SK-N-SH (cell line): Measurements from ENCODE around the gene RETREG2. TPM values are rescaled to one million over a fixed set of nuclear protein-coding genes. Genes with fewer than 3 reads are reported as not detected.

ENCODE experiments used
- CTCF ChIA-PET: fragments of 300-600, 350-600 bp; formaldehyde crosslinking; extraction: SDS; loops from one replicate; lab custom pipeline; 2021; lab: Yijun Ruan, JAX
- POLR2A ChIA-PET: fragments of 350-600 bp; sonication (Branson Sonifier 250); formaldehyde crosslinking; extraction: SDS; loops from one replicate; lab custom pipeline; 2020; ENCODE audit warnings: antibody characterized with exemption, inconsistent platforms; lab: Yijun Ruan, JAX
- DNase-seq: peaks from one replicate; pipeline ENCODE4 v3.0.0; 2012
- H2AFZ ChIP-seq: fragments of 200-600 bp; sonication (generic); 2 replicates; pipeline ENCODE4 v1.8.1; 2016; ENCODE audit warnings: antibody characterized with exemption, mild to moderate bottlenecking, low read depth
- H3F3A ChIP-seq: fragments of 200-600 bp; sonication (generic); replicated peaks from 2 replicates; pipeline ENCODE3; 2016; ENCODE audit warnings: antibody characterized with exemption, mild to moderate bottlenecking; ENCODE audit not compliant: insufficient read depth
- H3K27ac ChIP-seq, 2 experiments: fragments of 200-500 bp in 1 of 2; fragments of 200-600 bp in 1 of 2; sonication (Bioruptor generic) in 1 of 2; sonication (generic), shearing (Covaris generic) in 1 of 2; 2 replicates each; pipeline versions ENCODE4 v1.5.1 to v1.6.1; 2014 to 2016; ENCODE audit warnings: low read depth in 2 of 2, inconsistent platforms in 1 of 2, low read length in 1 of 2, mild to moderate bottlenecking in 1 of 2, mixed read lengths in 1 of 2
- H3K27me3 ChIP-seq: fragments of 200-600 bp; sonication (generic), shearing (Covaris generic); 2 replicates; pipeline ENCODE4 v1.6.1; 2016; ENCODE audit warnings: mixed run types; ENCODE audit not compliant: insufficient read depth
- H3K36me3 ChIP-seq, 2 experiments: fragments of 200-500 bp in 1 of 2; fragments of 200-600 bp in 1 of 2; sonication (Bioruptor generic) in 1 of 2; sonication (generic) in 1 of 2; replicated peaks in 1 of 2; 2 replicates each; pipeline versions ENCODE3 to v1.5.1; 2014 to 2016; ENCODE audit warnings: low read length in 1 of 2, mild to moderate bottlenecking in 1 of 2; ENCODE audit not compliant: insufficient read depth in 2 of 2, control insufficient read depth in 1 of 2
- H3K4me1 ChIP-seq, 2 experiments: fragments of 200-500 bp in 1 of 2; fragments of 200-600 bp in 1 of 2; sonication (Bioruptor generic) in 1 of 2; sonication (generic), shearing (Covaris generic) in 1 of 2; 2 replicates each; pipeline versions ENCODE4 v1.5.1 to v1.6.1; 2014 to 2016; ENCODE audit warnings: low read depth in 1 of 2, low read length in 1 of 2, mixed run types in 1 of 2; ENCODE audit not compliant: insufficient read depth in 2 of 2, control insufficient read depth in 1 of 2
- H3K4me2 ChIP-seq: fragments of 200-600 bp; sonication (generic), shearing (Covaris generic); 2 replicates; pipeline ENCODE4 v1.6.1; 2017; ENCODE audit warnings: mixed run types
- H3K4me3 ChIP-seq, 2 experiments: fragments of 200-500 bp in 1 of 2; fragments of 200-600 bp in 1 of 2; sonication (Bioruptor generic) in 1 of 2; sonication (generic), shearing (Covaris generic) in 1 of 2; 2 replicates each; pipeline versions ENCODE4 v1.5.1 to v1.8.1; 2014 to 2016; ENCODE audit warnings: low read depth in 2 of 2, inconsistent platforms in 1 of 2, low read length in 1 of 2, mild to moderate bottlenecking in 1 of 2, mixed read lengths in 1 of 2, moderate library complexity in 1 of 2
- H3K79me2 ChIP-seq: fragments of 200-600 bp; sonication (generic); 2 replicates; pipeline ENCODE4 v1.8.1; 2017; ENCODE audit warnings: mild to moderate bottlenecking; ENCODE audit not compliant: insufficient read depth
- H3K9ac ChIP-seq: fragments of 200-600 bp; sonication (generic); 2 replicates; pipeline ENCODE4 v1.6.1; 2017; ENCODE audit warnings: mixed run types
- H3K9me2 ChIP-seq: fragments of 200-600 bp; sonication (generic); 2 replicates; pipeline ENCODE4 v1.6.1; 2017; ENCODE audit warnings: mixed run types
- H3K9me3 ChIP-seq: fragments of 200-600 bp; sonication (generic); 2 replicates; pipeline ENCODE4 v1.6.1; 2017; ENCODE audit warnings: mixed run types, mild to moderate bottlenecking, moderate library complexity
- H4K20me1 ChIP-seq: fragments of 200-600 bp; sonication (generic); 2 replicates; pipeline ENCODE4 v1.6.1; 2017; ENCODE audit warnings: mild to moderate bottlenecking, mixed run types; ENCODE audit not compliant: insufficient read depth
- CTCF ChIP-seq: fragments of 200-600 bp; sonication (generic); IDR thresholded peaks from 2 replicates; pipeline ENCODE4 v1.6.1; 2017; ENCODE audit warnings: antibody characterized with exemption, mild to moderate bottlenecking, moderate library complexity
- EP300 ChIP-seq, 2 experiments: IDR thresholded peaks; 2 replicates each; pipeline versions ENCODE4 v1.4.0 to v1.6.1; 2012; ENCODE audit warnings: borderline replicate concordance in 1 of 2, low read depth in 1 of 2, low read length in 1 of 2
- FOSL2 ChIP-seq: IDR thresholded peaks from 2 replicates; pipeline ENCODE4 v1.4.0; 2012; ENCODE audit warnings: low read depth, mild to moderate bottlenecking, moderate library complexity, borderline replicate concordance
- FOXM1 ChIP-seq: IDR thresholded peaks from 2 replicates; pipeline ENCODE4 v1.4.0; 2012; ENCODE audit warnings: low read depth, mild to moderate bottlenecking
- IRF3 ChIP-seq: fragments of 150-350 bp; IDR thresholded peaks from 2 replicates; pipeline ENCODE4 v1.6.1; 2016; ENCODE audit warnings: mild to moderate bottlenecking, low read depth, low read length
- MEF2A ChIP-seq: IDR thresholded peaks from 2 replicates; pipeline ENCODE4 v1.4.0; 2012; ENCODE audit warnings: low read depth, borderline replicate concordance
- MXI1 ChIP-seq: IDR thresholded peaks from 2 replicates; pipeline ENCODE4 v1.6.1; 2012; ENCODE audit warnings: mild to moderate bottlenecking, low read depth, low read length, improper control_type of control experiment
- NRF1 ChIP-seq: IDR thresholded peaks from 2 replicates; pipeline ENCODE4 v1.6.1; 2012; ENCODE audit warnings: low read depth, mild to moderate bottlenecking, low read length
- RCOR1 ChIP-seq: fragments of 150-350 bp; IDR thresholded peaks from 2 replicates; pipeline ENCODE4 v1.6.1; 2017; ENCODE audit warnings: antibody characterized with exemption, low read length
- TCF12 ChIP-seq: IDR thresholded peaks from 2 replicates; pipeline ENCODE4 v1.4.0; 2012
- ZBTB33 ChIP-seq: IDR thresholded peaks from 2 replicates; pipeline ENCODE4 v1.4.0; 2012; ENCODE audit warnings: low read depth, borderline replicate concordance
- WGBS: methylation state at CpG from one replicate; pipeline ENCODE4 v1.1.6; 2017; ENCODE audit warnings: low lambda C conversion rate; 5-methylcytosine and 5-hydroxymethylcytosine counted together
- polyA plus RNA-seq, 3 experiments: library from polyadenylated mRNA; depleted of rRNA; stranded (reverse); fragments of >200 nt; gene quantifications; 2 replicates each; pipeline ENCODE4 v1.2.3, GENCODE V29; 2012

The RETREG2 gene
- polyA plus RNA-seq, 1 of the 3 experiments (the other 2 are of a cell fraction) = 74.6 TPM

- Histone ChIP-seq H3K9me3 (no peaks in the 10 kb centered on the region), H3K27me3 (no peaks in the 10 kb centered on the region), H3K9ac (no peak overlapping the region), H3F3A (peaks cover 15% of the 10 kb centered on the region), H3K79me2 (no peaks in the 10 kb centered on the region), H3K4me3 (no peak overlapping the region), H3K4me2 (no peak overlapping the region), H3K9me2 (no peaks in the 10 kb centered on the region), H2AFZ (no peak overlapping the region), H4K20me1 (no peaks in the 10 kb centered on the region), H3K36me3 (peaks cover 18 to 58% of the 10 kb centered on the region in 2 experiments), H3K27ac (no peak overlapping the region), H3K4me1 (peaks cover 0 to 19% of the 10 kb centered on the region in 2 experiments; a peak in 1 of 4 replicates)
- DNase-seq = no peak
- CTCF ChIA-PET = interaction anchor here (1.5 to 3.4 kb wide), 4 partner anchors 13 to 81 kb away, joined by 3 to 22 read pairs (median 10); partner anchors contain the start of gene NHEJ1
- 97% methylated on average over 10 of the region's 10 CpGs for WGBS
- TF ChIP-seq NRF1 (no peak), ZBTB33 (no peak), FOSL2 (no peak), FOXM1 (no peak), IRF3 (no peak), MXI1 (no peak), RCOR1 (no peak), TCF12 (no peak), MEF2A (no peak), CTCF (no peak), EP300 (IDR thresholded peaks at IDR 0.05; ENCODE audit: borderline replicate concordance in 1 of 2, low read depth in 1 of 2, low read length in 1 of 2) (no peak)
- POLR2A ChIA-PET = interaction anchor here (0.8 kb wide), 1 partner anchor 13 kb away, joined by 3 read pairs; no protein-coding TSS in a partner anchor
Observed at GRCh38 chr2:219213486-219214071, 35.5 kb downstream of the RETREG2 start.

- no peak overlapping the region for H3K27ac ChIP-seq
- DNase-seq = no peak
- no peaks in the 10 kb centered on the region for H3K9me2 ChIP-seq
- H3K36me3 ChIP-seq = peaks cover 13 to 52% of the 10 kb centered on the region in 2 experiments
- TF ChIP-seq EP300 (IDR thresholded peaks at IDR 0.05; ENCODE audit: borderline replicate concordance in 1 of 2, low read depth in 1 of 2, low read length in 1 of 2) = no peak
- TF ChIP-seq CTCF = no peak
- H3K4me2 ChIP-seq = no peak overlapping the region
- no peaks in the 10 kb centered on the region for H4K20me1 ChIP-seq
- ChIA-PET POLR2A (no interaction called here), CTCF (interaction anchor here (1.0 to 3.4 kb wide), 5 partner anchors 13 to 85 kb away, joined by 3 to 22 read pairs (median 5); partner anchors contain the start of gene NHEJ1)
- no peaks in the 10 kb centered on the region for H3K79me2 ChIP-seq
- H2AFZ ChIP-seq = no peak overlapping the region
- no peaks in the 10 kb centered on the region for H3K27me3 ChIP-seq
- no peaks in the 10 kb centered on the region for H3K9me3 ChIP-seq
- H3F3A ChIP-seq = peaks cover 19% of the 10 kb centered on the region
- H3K4me1 ChIP-seq = peaks cover under 1 to 23% of the 10 kb centered on the region in 2 experiments; a peak in 3 of 4 replicates
- H3K4me3 ChIP-seq = no peak overlapping the region
- no peak overlapping the region for H3K9ac ChIP-seq
- WGBS = 97% methylated on average over 15 of the region's 15 CpGs
Observed at GRCh38 chr2:219214141-219214540, 36.1 kb downstream of the RETREG2 start.
